ENCODE data around the gene PLCH1.

The PLCH1 gene

DNA sequence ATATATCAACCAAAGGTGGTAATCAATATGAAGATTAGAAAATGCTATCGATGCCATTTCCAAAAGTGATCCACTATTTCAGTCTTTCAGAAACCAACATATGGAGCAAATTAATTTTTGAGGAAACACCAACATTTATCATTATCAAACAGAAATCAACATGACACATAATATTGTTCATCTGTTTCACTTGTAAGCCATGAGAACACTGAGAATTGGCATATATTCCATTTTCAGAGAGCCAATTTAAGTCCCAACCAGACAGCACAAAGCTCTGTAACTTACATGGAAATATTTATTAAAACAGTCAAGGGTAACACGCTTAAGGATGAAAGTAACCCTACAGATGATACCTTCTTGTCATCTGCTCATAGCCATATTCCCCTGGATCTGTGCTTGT is 413.8 kb downstream of the PLCH1 start:
- H3K27ac ChIP-seq: no peak overlapping the region
- H3K4me3 ChIP-seq: no peak overlapping the region

- Histone ChIP-seq H3K4me3 (no peak overlapping the region), H3K27ac (no peak overlapping the region)
Measured at GRCh38 chr3:155330370-155330769, 414.5 kb downstream of the PLCH1 start.

- H3K27ac ChIP-seq: no peak overlapping the region
Measured at GRCh38 chr3:155329513-155330048, 415.3 kb downstream of the PLCH1 start.

DNA sequence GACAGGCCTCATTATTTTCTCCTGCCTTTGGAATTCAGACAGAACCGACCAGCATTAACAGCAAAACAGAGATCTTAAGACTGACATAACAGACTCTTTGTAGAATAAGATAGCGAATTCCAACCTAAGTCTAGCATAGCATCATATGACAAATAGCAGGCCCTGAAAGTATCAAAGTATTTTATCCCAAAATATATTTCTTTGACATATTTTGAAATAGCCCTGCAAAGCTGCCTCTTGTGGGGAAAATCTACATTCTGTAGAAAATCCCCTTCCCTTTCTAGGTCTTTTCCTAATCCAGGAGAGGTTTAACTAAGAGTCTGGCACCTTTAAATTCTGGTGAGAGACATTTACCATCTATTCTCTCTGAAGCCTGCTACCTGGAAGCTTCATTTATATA is 417.0 kb downstream of the PLCH1 start:
- Histone ChIP-seq H3K4me3 (no peak overlapping the region), H3K27ac (no peak overlapping the region)

More at GRCh38 chr3:155329513-155330048, 415.3 kb downstream of the PLCH1 start:
- H3K4me3 ChIP-seq: no peak overlapping the region

- Histone ChIP-seq H3K27ac (no peak overlapping the region), H3K4me3 (no peak overlapping the region)
Measured at GRCh38 chr3:155327430-155327829, 417.4 kb downstream of the PLCH1 start.

DNA sequence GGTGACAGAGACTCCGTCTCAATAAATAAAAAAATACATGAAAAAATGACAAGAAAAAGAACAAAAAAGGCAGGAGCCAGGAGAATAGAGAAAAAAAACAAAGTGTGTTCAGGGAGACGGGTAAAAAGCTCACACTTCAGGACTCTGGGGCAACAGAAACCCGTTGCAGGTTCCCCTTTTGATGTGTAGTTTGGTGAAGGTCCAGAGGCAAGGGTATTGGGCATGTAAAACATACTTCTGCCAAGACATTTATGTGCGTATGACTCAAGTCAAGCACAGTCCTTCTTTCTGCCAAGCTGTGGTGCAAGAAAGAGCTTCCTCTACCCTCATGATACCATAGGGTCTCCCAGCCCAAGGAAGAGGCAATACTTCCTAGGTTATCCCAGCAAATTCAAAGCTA is 418.0 kb downstream of the PLCH1 start:
- no peak overlapping the region for H3K27ac ChIP-seq
- H3K4me3 ChIP-seq: no peak overlapping the region

DNA sequence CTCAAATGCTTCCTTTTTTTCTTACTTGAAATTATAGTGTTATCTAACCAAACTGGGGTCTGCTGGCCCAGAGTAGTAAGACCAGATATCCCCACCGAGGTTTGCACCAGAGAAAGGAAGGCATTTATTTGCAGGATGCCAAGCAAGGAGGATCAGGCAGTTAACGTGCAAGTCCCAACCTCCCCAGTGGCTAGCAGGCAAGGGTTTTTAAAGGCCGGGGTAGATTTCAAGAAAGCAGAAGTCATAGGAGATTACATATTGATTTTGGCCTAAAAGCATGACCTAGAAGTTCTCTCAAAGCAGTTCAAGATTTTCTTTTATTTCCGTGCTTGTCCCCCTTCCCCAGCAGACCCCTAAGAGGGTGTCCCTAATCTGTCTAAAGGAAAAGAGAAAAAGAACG is 418.6 kb downstream of the PLCH1 start:
- Histone ChIP-seq H3K4me3 (no peak overlapping the region), H3K27ac (no peak overlapping the region)

All from skin epidermis (tissue), 12 donors.